Sigmoid colon (tissue), 4 donors: ENCODE measurements around the gene HNRNPAB.

Experiments used
- CTCF ChIP-seq, 4 experiments: fragments of 450-650 bp in 3 of 4; fragments of 200-600 bp in 1 of 4; IDR thresholded peaks; one replicate each; pipeline ENCODE4 v1.5.1; 2016 to 2019; ENCODE audit warnings: antibody characterized with exemption in 4 of 4, mild to moderate bottlenecking in 3 of 4, moderate library complexity in 2 of 4
- EP300 ChIP-seq, 4 donors: sonication (generic); formaldehyde crosslinking; IDR thresholded peaks; one replicate each; pipeline ENCODE4 v1.6.1; 2017; ENCODE audit warnings: antibody characterized with exemption in 4 of 4
- POLR2A ChIP-seq, 2 donors: fragments of 450-650 bp; IDR thresholded peaks; one replicate each; pipeline ENCODE4 v1.6.1; 2016; ENCODE audit warnings: antibody characterized with exemption in 2 of 2, mild to moderate bottlenecking in 2 of 2, moderate library complexity in 2 of 2
- POLR2AphosphoS5 ChIP-seq, 4 donors: sonication (generic); formaldehyde crosslinking; IDR thresholded peaks; one replicate each; pipeline ENCODE4 v1.6.1; 2017; ENCODE audit warnings: antibody characterized with exemption in 4 of 4

- TF ChIP-seq CTCF (IDR thresholded peaks at IDR 0.05) (no peak), POLR2AphosphoS5 (IDR thresholded peaks at IDR 0.05) (no peak), POLR2A (IDR thresholded peaks at IDR 0.05) (no peak), EP300 (IDR thresholded peaks at IDR 0.05) (no peak)
These were observed 41.1 kb downstream of the HNRNPAB start for GRCh38 chr5:178245389-178245788.
